Measurements from ENCODE around the gene DAP3. TPM values are rescaled to one million over a fixed set of nuclear protein-coding genes. Genes with fewer than 3 reads are reported as not detected.
"Not testable (repeated sequence)": the region's sequence is repeated elsewhere in the genome, so short reads cannot be mapped to it uniquely, and the experiment has no call there.

The DAP3 gene
- polyA plus RNA-seq, 2 of the 4 experiments (the other 2 are of a cell fraction) = 96.3 to 171 TPM

GRCh38 chr1:155680531-155680930 is 8.4 kb upstream of the DAP3 start:
- DNase-seq (ENCODE audit: low read depth in 1 of 2, low spot score in 1 of 2) (no peak), ATAC-seq (no peak), FAIRE-seq (no peak)
- ChIA-PET CTCF (interaction anchor here (0.6 to 1.4 kb wide), 4 partner anchors 22 to 974 kb away, joined by 3 to 5 read pairs (median 4); no protein-coding TSS in a partner anchor), POLR2A (no interaction called here)
- TF ChIP-seq E2F6 (IDR thresholded peaks at IDR 0.05; ENCODE audit: borderline replicate concordance, low read depth) = no peak
- TF ChIP-seq KDM1A (IDR thresholded peaks at IDR 0.05; ENCODE audit: low read depth) = no peak
- H3K4me1 ChIP-seq = peaks cover 5% of the 10 kb centered on the region; the same call in 1 of the 3 replicates
- WGBS (ENCODE audit: missing lambda C conversion rate) = 96% methylated on average over 6 of the region's 6 CpGs
- H3K27ac ChIP-seq = no peak overlapping the region
- no peak overlapping the region for H3K4me3 ChIP-seq
- no peak overlapping the region for H3K4me2 ChIP-seq
- H3K9me3 ChIP-seq = no peaks in the 10 kb centered on the region

- POLR2A ChIA-PET = no interaction called here
- H3K4me3 ChIP-seq = no peak overlapping the region
- H3K27ac ChIP-seq = no peak overlapping the region
- WGBS (ENCODE audit: missing lambda C conversion rate) = 91% methylated on average over 2 of the region's 2 CpGs
- TF ChIP-seq JUN (IDR thresholded peaks at IDR 0.05) = no peak
- no peak for TF ChIP-seq ZFP36 (IDR thresholded peaks at IDR 0.05; ENCODE audit: borderline replicate concordance, partially characterized antibody)
- no peak for TF ChIP-seq FOSB (CRISPR knock-in tag; IDR thresholded peaks at IDR 0.05)
- TF ChIP-seq CHD2 (IDR thresholded peaks at IDR 0.05; ENCODE audit: low read length, partially characterized antibody) = no peak
- TF ChIP-seq CHD4 (IDR thresholded peaks at IDR 0.05; ENCODE audit: borderline replicate concordance) = no peak
- no peak for TF ChIP-seq TFCP2L1 (CRISPR knock-in tag; IDR thresholded peaks at IDR 0.05)
- no peak for TF ChIP-seq FOXS1 (CRISPR knock-in tag; IDR thresholded peaks at IDR 0.05)
- TF ChIP-seq BCL3 (IDR thresholded peaks at IDR 0.05) = no peak
- TF ChIP-seq EP300 (IDR thresholded peaks at IDR 0.05) = no peak
- no peak for TF ChIP-seq HEYL (CRISPR knock-in tag; IDR thresholded peaks at IDR 0.05)
- TF ChIP-seq EHF (CRISPR knock-in tag; IDR thresholded peaks at IDR 0.05) = no peak
- no peak for TF ChIP-seq KDM5A (IDR thresholded peaks at IDR 0.05)
- TF ChIP-seq ELK1 (IDR thresholded peaks at IDR 0.05; ENCODE audit: low read depth, low read length) = no peak
- no peak for TF ChIP-seq SREBF2 (IDR thresholded peaks at IDR 0.05)
- no peak for TF ChIP-seq KDM1A (IDR thresholded peaks at IDR 0.05; ENCODE audit: low read depth)
- no peak for TF ChIP-seq POLR2A (IDR thresholded peaks at IDR 0.05; ENCODE audit: low read length)
- TF ChIP-seq ZSCAN20 (CRISPR knock-in tag; IDR thresholded peaks at IDR 0.05) = no peak
- no peak for TF ChIP-seq MAX (IDR thresholded peaks at IDR 0.05)
- TF ChIP-seq RARB (CRISPR knock-in tag; IDR thresholded peaks at IDR 0.05) = no peak
- no peak for TF ChIP-seq CBX2 (IDR thresholded peaks at IDR 0.05; ENCODE audit: borderline replicate concordance, low read depth)
- DNase-seq (ENCODE audit: low read depth in 1 of 2, low spot score in 1 of 2) (no peak), ATAC-seq (no peak), FAIRE-seq (no peak)
- CTCF ChIA-PET = interaction anchor here (0.6 to 0.7 kb wide), 2 partner anchors 47 to 331 kb away, joined by 3 read pairs; no protein-coding TSS in a partner anchor
- peaks cover 12% of the 10 kb centered on the region; the same call in 1 of the 3 replicates for H3K4me1 ChIP-seq
- H3K4me2 ChIP-seq = no peak overlapping the region
- no peaks in the 10 kb centered on the region for H3K9me3 ChIP-seq
Observed at GRCh38 chr1:155681776-155682175, 7.1 kb upstream of the DAP3 start.

- CTCF ChIA-PET; FAIRE-seq; DNase-seq (ENCODE audit: low read depth in 1 of 2, low spot score in 1 of 2); POLR2A ChIA-PET; H3K9me3 ChIP-seq: not testable (repeated sequence)
- Histone ChIP-seq H3K4me2 (peak overlapping the region; percentile 58), H3K4me1 (peaks cover 20% of the 10 kb centered on the region; the same call in 2 of the 3 replicates), H3K27ac (peak overlapping the region; percentile 93 to 100), H3K4me3 (peak overlapping the region; percentile 74)
- WGBS (ENCODE audit: missing lambda C conversion rate) = under 1% methylated on average over 27 of the region's 35 CpGs
- peak; percentile 31 to 52 for ATAC-seq
Observed at GRCh38 chr1:155687705-155688323, 1.1 kb upstream of the DAP3 start.
